Measurements from ENCODE around the gene C4orf50.

Gene C4orf50

DNA sequence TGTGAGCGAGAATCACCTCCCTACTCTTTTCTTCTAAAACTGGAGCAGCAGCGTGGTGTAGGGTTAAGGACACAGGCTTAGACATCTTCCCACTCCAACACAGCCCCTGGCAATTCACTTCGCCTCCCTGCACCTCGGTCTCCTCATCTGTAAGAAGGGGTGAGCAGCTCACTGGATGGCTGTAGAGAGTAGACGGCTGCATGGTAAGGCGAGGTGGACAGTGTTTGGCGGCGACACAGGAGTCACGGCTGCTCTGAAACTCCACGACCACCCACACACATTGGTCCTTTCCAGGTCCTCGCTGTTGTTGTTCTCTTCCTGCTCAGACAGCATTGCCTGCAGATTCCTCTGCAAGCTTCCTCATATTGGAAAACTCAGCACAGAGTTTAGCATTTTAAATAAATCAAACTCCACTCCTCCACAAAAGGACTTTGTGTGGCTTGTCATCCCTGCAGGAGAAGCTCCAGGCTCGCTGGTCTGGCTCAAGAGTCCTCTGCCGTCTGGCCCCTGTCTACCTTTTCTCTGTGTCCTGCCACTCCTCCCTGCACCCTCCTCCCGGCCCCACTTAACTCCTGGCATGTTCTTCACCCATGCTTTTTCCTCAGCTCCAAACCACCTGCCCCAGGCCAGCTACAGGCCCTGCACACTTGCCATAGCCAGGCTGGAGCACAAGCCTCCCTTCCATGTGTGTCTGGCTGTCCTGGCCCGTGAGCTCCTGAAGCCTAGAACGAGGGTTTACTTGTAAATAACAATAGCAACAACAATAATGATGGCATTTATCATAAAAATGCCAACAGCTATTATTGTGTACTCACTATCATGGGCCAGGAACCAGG is 84.0 kb downstream of the C4orf50 start:
- no peak for DNase-seq

DNA sequence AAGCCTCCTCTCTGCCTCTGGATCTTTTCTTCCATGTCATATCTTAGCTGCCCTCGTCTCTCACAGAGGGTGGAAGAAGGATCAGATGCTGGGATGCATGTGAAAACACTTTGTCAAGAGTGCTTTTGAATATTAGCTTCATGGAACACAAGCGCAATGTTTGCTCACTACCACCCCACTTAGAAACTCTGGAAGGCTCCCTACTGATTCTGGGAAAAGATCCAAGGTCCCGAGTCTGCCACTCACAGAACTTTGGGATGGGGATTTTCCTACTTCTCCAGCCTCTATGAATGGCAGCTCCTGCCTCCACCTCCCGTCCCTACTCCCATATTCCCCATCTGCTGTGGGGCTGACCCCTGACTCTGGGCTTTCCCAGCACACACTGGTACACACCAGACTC is 85.1 kb downstream of the C4orf50 start:
- peak; percentile 24 for DNase-seq

- DNase-seq, result peak; percentile 75
Measured at GRCh38 chr4:5932035-5932568, 86.1 kb downstream of the C4orf50 start.

- no peak for DNase-seq
Measured at GRCh38 chr4:5931526-5931925, 86.7 kb downstream of the C4orf50 start.

DNA sequence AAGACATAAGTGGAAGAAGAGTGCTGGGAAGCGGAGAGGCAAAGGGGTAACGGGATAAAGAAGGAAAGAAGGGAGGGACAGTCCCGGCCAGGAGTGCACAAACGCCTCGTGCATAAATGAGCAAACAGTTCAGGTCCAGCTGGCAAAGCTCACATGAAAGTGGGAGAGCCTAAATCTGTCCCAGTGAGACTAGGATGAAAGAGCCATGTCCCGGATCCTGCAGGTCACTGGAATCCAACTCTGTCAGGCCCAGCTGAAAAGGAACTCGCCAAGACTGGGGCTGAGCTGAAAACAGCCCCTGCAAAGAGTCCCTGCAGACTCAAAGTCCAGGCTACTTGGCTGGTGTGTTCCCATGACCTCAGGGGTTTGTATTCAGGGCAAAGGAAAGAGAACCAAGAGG is 87.4 kb downstream of the C4orf50 start:
- DNase-seq, result no peak

- no peak for DNase-seq
Measured at GRCh38 chr4:5930456-5930855, 87.8 kb downstream of the C4orf50 start.

GRCh38 chr4:5928844-5929420 is 89.3 kb downstream of the C4orf50 start:
- DNase-seq, result no peak

GRCh38 chr4:5928274-5928673 is 90.0 kb downstream of the C4orf50 start:
- peak; percentile 20 for DNase-seq

GRCh38 chr4:5927747-5928146 is 90.5 kb downstream of the C4orf50 start:
- no peak for DNase-seq

DNA sequence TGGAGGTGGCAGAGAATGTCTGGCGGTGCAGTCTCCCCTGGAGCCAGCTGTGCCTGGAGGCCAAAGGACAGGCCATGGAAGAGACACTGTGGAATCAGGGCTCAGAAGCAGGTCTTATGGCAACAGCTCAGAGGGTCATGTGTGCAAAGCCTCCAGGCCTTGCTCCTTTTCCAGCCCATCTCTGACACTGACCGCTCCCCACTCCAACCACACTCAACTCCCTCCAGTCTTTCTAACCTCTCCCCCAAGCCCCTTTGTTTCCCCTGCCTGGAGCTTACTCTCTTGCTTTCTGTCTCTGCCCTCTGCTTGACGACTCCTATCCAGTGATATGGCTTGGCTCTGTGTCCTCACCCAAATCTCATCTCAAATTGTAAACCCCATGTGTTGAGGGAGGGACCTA is 91.1 kb downstream of the C4orf50 start:
- no peak for DNase-seq

- no peak for DNase-seq
Measured at GRCh38 chr4:5926598-5926997, 91.6 kb downstream of the C4orf50 start.

- no peak for DNase-seq
Measured at GRCh38 chr4:5925419-5926200, 92.6 kb downstream of the C4orf50 start.

- no peak for DNase-seq
Measured at GRCh38 chr4:5924461-5925125, 93.6 kb downstream of the C4orf50 start.

GRCh38 chr4:5923376-5923775 is 94.9 kb downstream of the C4orf50 start:
- DNase-seq, result no peak

DNA sequence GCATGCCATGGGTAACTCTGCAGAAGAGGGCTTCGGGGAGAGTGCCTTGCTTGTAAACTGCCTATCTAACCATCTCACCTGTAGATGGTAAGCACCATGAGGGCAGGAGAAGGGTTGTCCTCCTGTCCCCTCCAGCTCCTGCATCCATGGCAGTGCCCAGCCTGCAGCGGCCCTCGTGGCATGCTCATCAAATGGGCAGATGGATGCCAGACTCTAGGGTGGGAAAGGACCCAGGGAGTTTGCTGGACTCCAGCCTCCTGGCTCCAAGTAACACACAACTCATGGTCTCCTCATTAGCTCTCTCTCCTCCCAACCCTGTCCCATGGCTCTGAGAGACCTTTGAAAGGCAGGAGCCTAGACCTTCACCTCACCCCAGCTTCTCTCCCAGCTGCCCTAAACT is 95.7 kb downstream of the C4orf50 start:
- DNase-seq, result no peak

GRCh38 chr4:5921981-5922380 is 96.2 kb downstream of the C4orf50 start:
- no peak for DNase-seq

DNA sequence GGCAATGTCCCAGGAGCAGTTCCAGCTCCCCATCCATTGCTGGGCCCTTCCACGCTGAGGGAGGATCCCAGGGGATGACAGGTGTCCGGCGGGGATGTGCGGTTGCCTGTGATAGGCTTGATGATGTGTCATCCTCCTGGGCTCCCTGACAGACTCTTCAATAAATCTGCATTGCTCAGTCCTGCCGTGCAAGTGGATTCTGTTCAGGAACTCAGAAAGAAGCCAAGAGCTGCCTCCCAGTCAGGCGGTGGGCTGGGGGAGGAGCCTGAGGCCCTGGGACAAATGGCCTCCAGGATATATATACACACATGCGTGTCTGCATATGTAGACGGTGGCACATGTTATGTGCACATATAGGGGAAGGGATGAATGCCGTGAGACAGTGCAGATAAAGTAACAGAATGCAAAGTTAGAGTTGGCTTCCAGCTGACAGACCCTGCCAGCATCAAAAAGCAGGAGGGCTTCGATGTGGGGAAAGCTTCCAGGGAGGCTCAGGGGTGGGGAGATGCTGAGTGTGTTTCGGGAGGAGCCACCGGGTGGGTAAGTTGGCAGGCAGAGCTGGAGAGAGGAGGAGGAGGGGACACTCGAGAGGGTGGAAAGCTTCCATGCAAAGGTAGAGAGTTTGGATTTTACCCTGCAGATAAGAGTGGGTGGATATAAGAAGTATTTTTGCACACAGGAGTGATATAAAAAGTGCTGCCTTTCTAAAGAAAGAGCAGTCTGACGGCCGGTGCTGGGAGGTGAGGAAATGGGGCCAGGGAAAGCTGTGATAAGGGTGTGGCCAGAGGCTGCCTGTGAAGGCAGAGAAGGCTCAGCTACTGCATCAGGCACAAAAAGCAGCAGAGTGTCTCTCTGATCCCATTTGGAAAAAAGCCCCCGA is 96.9 kb downstream of the C4orf50 start:
- no peak for DNase-seq

GRCh38 chr4:5919571-5919970 is 98.7 kb downstream of the C4orf50 start:
- DNase-seq, result no peak

- no peak for DNase-seq
Measured at GRCh38 chr4:5919044-5919443, 99.2 kb downstream of the C4orf50 start.

- DNase-seq, result no peak
Measured at GRCh38 chr4:5918331-5918985, 99.8 kb downstream of the C4orf50 start.

DNA sequence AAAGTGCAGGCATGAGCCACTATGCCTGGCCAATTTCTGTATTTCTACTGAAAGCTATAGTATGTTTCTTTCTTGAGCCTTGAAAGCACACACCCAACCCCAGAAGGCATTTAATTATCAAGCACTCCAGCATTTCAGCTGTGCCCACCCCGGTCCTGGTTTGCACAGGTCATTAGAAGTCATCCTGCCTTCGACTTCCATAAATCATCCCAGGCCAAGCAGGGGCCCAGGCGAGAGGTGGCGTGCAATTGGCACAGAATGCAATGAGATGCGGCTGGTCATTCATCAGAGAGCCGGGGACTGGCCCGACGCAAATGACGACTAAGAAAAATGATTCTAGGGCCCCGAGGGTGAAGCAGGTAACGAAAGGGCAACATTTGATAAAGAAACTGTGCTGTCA is 100.6 kb downstream of the C4orf50 start:
- no peak for DNase-seq
